ENCODE data around the gene OR52E6. TPM values are rescaled to one million over a fixed set of nuclear protein-coding genes. Genes with fewer than 3 reads are reported as not detected.
A peak's percentile ranks its signal among the peaks of the same experiment; 100 is the strongest.

OR52E6 gene
- total and polyA plus RNA-seq, 2 of the 8 experiments (the other 6 are each of a cell fraction or from before 2014, with no cell fraction given) = 0.14 TPM; not detected in 1

DNA sequence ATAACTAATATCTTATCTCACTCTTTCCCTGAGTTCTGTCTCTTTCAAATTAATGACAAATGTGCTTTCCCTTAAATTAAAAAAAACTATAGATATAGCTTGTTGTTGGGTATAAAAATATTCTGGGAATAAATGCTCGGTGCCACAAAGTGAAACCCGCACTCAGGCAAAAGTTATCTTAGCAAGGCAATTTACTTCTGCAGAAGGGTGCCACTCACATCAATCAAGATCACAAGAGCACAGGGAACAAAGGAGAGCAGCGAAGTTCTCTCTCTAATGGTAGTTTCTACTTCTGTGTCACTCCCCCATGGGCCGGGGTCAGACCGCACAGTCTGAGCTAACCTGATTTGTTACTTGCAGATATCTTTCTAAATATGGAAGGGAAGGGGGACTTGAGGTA lies 37.7 kb downstream of the OR52E6 start:
- no peak for DNase-seq (ENCODE audit: low read depth in 1 of 2, low spot score in 2 of 2)
- CTCF ChIA-PET (ENCODE audit: partially characterized antibody) = interaction anchor here (1.3 to 1.6 kb wide), 2 partner anchors 8 to 120 kb away, joined by 3 to 4 read pairs; partner anchors contain the start of gene TRIM5
- no peak overlapping the region for H3K14ac ChIP-seq (ENCODE audit: insufficient read length)

More for the DNA sequence above, 37.7 kb downstream of the OR52E6 start:
- Histone ChIP-seq H4K91ac (replicated peaks; ENCODE audit: insufficient read length, low read length) (no peak overlapping the region), H2BK12ac (ENCODE audit: low read depth, low read length) (no peak overlapping the region), H2AK5ac (ENCODE audit: low read depth, low read length) (no peak overlapping the region), H3K79me1 (ENCODE audit: low read depth, low read length) (no peaks in the 10 kb centered on the region), H3K4me3 (ENCODE audit: extremely low read depth in 1 of 4, insufficient read depth in 2 of 4, low read depth in 3 of 4, low read length in 4 of 4) (no peak overlapping the region), H3K18ac (ENCODE audit: extremely low read depth, low read length) (no peak overlapping the region), H2BK120ac (replicated peaks; ENCODE audit: low read depth, low read length) (no peak overlapping the region), H3K4me1 (replicated peaks in 1 of 4; ENCODE audit: control insufficient read depth in 3 of 4, insufficient read depth in 4 of 4, low read length in 3 of 4) (peaks cover 0 to 3% (median under 1%) of the 10 kb centered on the region in 4 experiments; a peak in 2 of 7 replicates), H4K8ac (ENCODE audit: extremely low read depth, insufficient read depth, low read length) (no peak overlapping the region), H3K4me2 (ENCODE audit: insufficient read depth in 1 of 2, low read depth in 2 of 2, low read length in 2 of 2) (no peak overlapping the region), H3K36me3 (ENCODE audit: control insufficient read depth in 2 of 4, insufficient read depth in 4 of 4, low read length in 3 of 4) (no peaks in the 10 kb centered on the region), H3K9me3 (ENCODE audit: insufficient read depth in 2 of 2, low read depth in 1 of 2, low read length in 1 of 2) (no peaks in the 10 kb centered on the region), H3K27ac (ENCODE audit: low read depth, low read length) (no peak overlapping the region), H3K56ac (replicated peaks; ENCODE audit: insufficient read length, low read depth, low read length) (no peak overlapping the region), H2BK15ac (ENCODE audit: low read length) (no peak overlapping the region), H2BK5ac (ENCODE audit: low read depth, low read length) (no peak overlapping the region), H4K20me1 (replicated peaks in 1 of 2; ENCODE audit: control insufficient read depth in 1 of 2, insufficient read depth in 2 of 2, low read length in 2 of 2) (no peaks in the 10 kb centered on the region), H3K27me3 (replicated peaks in 1 of 4; ENCODE audit: control insufficient read depth in 3 of 4, extremely low read depth in 1 of 4, insufficient read depth in 3 of 4, low read length in 3 of 4) (no peaks in the 10 kb centered on the region), H3K9ac (replicated peaks in 1 of 4; ENCODE audit: extremely low read depth in 1 of 4, low read depth in 3 of 4, low read length in 3 of 4) (no peak overlapping the region), H3K23ac (ENCODE audit: insufficient read length) (no peak overlapping the region), H3K4ac (replicated peaks; ENCODE audit: insufficient read length, low read depth, low read length) (no peak overlapping the region), H2BK20ac (ENCODE audit: low read length) (no peak overlapping the region), H3K23me2 (ENCODE audit: low read depth, low read length) (peaks cover 5% of the 10 kb centered on the region; the same call in 1 of the 2 replicates), H3K79me2 (ENCODE audit: control insufficient read depth in 1 of 2, insufficient read depth in 2 of 2, low read length in 2 of 2) (no peaks in the 10 kb centered on the region), H2AFZ (ENCODE audit: low read length) (peak overlapping the region; percentile 19; the same call in 1 of the 2 replicates), H4K5ac (ENCODE audit: insufficient read length, low read depth, low read length) (no peak overlapping the region)
- 91% methylated on average over 5 of the region's 5 CpGs; no CpG with 5 or more reads in 1 of the 2 experiments for WGBS, 2 experiments (ENCODE audit: extremely low coverage in 1 of 2, insufficient coverage in 1 of 2, insufficient read length in 1 of 2, insufficient replicate concordance in 2 of 2, low coverage in 1 of 2, low lambda C conversion rate in 2 of 2, missing lambda C conversion rate in 1 of 2)
- TF ChIP-seq SIRT6 (IDR thresholded peaks at IDR 0.05; ENCODE audit: low read length) (no peak), BACH1 (IDR thresholded peaks at IDR 0.05; ENCODE audit: low read length) (no peak), CTBP2 (IDR thresholded peaks at IDR 0.05; ENCODE audit: borderline replicate concordance, insufficient read depth, insufficient read length, low read length) (no peak), NANOG (IDR thresholded peaks at IDR 0.05; ENCODE audit: insufficient read depth, low read depth, low read length, poor library complexity, severe bottlenecking) (no peak), TAF7 (optimal IDR thresholded peaks at IDR 0.05; ENCODE audit: borderline replicate concordance, low read depth, low read length) (no peak), SAP30 (IDR thresholded peaks at IDR 0.05; ENCODE audit: insufficient read depth, insufficient replicate concordance, low read length) (no peak), KDM4A (IDR thresholded peaks at IDR 0.05; ENCODE audit: low read depth, low read length, severe bottlenecking) (no peak), RBBP5 (IDR thresholded peaks at IDR 0.05; ENCODE audit: borderline replicate concordance, low read depth, low read length) (no peak), GABPA (IDR thresholded peaks at IDR 0.05; ENCODE audit: borderline replicate concordance, insufficient read depth, low read length) (no peak)
- TF ChIP-seq, protein P1, sequence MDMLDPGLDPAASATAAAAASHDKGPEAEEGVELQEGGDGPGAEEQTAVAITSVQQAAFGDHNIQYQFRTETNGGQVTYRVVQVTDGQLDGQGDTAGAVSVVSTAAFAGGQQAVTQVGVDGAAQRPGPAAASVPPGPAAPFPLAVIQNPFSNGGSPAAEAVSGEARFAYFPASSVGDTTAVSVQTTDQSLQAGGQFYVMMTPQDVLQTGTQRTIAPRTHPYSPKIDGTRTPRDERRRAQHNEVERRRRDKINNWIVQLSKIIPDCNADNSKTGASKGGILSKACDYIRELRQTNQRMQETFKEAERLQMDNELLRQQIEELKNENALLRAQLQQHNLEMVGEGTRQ (IDR thresholded peaks at IDR 0.05; ENCODE audit: low read length) = no peak
- FAIRE-seq = no peak
- POLR2A ChIA-PET (ENCODE audit: partially characterized antibody) = interaction anchor here (1.0 kb wide), 1 partner anchor 204 kb away, joined by 3 read pairs; no protein-coding TSS in a partner anchor
